IPS DF 6.9 (cell line): ENCODE results near the gene HSD17B13.
"Not testable (repeated sequence)": the region's sequence is repeated elsewhere in the genome, so short reads cannot be mapped to it uniquely, and the experiment has no call there.

Experiments used
- DNase-seq: peaks from one replicate; pipeline ENCODE4 v3.0.0-alpha.2; 2013; ENCODE audit warnings: low read depth, low spot score
- H3K27ac ChIP-seq: one replicate; pipeline ENCODE4 v1.5.1; 2013; ENCODE audit warnings: low read length, control low read depth
- H3K27me3 ChIP-seq: 2 replicates; pipeline ENCODE4 v1.6.1; 2013; ENCODE audit warnings: mild to moderate bottlenecking, low read length; ENCODE audit not compliant: control insufficient read depth, insufficient read depth
- H3K36me3 ChIP-seq: 2 replicates; pipeline ENCODE4 v1.6.1; 2013; ENCODE audit warnings: low read length; ENCODE audit not compliant: control insufficient read depth, insufficient read depth
- H3K4me1 ChIP-seq: 2 replicates; pipeline ENCODE4 v1.6.1; 2013; ENCODE audit warnings: low read length; ENCODE audit not compliant: control insufficient read depth, insufficient read depth
- H3K4me3 ChIP-seq: 2 replicates; pipeline ENCODE4 v1.5.1; 2013; ENCODE audit warnings: mild to moderate bottlenecking, low read length
- H3K9me3 ChIP-seq: 2 replicates; pipeline ENCODE4 v1.6.1; 2013; ENCODE audit warnings: low read length, inconsistent platforms; ENCODE audit not compliant: control insufficient read depth, insufficient read depth
- WGBS: extraction: QIAGEN DNeasy Blood & Tissue Kit; methylation state at CpG from one replicate; pipeline ENCODE4 v1.1.7; 2013; ENCODE audit warnings: mixed read lengths, missing lambda C conversion rate; ENCODE audit not compliant: insufficient read length, insufficient coverage; 5-methylcytosine and 5-hydroxymethylcytosine counted together

The HSD17B13 gene

DNA sequence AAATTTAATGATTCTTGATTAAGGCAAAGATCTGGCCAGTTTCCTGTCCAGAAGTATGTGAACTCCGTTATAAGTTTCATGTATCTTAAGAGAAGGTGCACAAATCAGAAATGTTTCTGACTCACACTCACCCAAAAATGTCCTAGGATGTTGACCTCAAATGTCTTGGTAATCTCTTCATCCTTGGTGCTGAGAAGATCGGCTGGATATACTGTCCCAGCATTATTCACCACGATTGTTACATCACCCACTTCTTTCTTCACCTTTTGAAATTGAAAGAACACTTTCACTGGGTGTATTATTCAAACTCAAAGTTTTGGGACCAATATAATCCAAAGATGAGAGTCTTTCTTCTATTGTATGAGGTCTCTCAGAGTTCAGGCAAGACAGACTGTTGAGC is 5.7 kb downstream of the HSD17B13 start:
- no peaks in the 10 kb centered on the region for H3K9me3 ChIP-seq
- no CpG with 5 or more reads among the region's 3 CpGs for WGBS
- H3K36me3 ChIP-seq: no peaks in the 10 kb centered on the region
- H3K4me1 ChIP-seq: no peaks in the 10 kb centered on the region
- no peak overlapping the region for H3K27ac ChIP-seq
- no peaks in the 10 kb centered on the region for H3K27me3 ChIP-seq
- no peak for DNase-seq
- no peak overlapping the region for H3K4me3 ChIP-seq

DNA sequence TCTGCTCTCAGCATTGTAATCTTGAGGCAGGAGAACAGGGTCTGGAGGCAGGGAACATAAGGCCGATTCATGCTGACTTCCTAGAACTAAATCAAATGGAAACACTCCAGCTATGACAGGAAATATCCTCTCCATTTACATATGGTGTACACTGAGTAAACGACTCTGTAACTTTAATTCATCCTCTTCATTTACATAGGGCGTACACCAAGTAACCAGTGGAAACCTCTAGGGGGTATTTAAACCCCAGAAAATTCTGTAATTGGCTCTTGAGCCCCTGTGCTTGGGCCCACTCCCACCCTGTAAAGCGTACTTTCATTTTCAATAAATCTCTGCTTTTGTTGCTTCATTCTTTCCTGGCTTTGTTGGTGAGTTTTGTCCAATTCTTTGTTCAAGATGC is 7.7 kb downstream of the HSD17B13 start:
- H3K27me3 ChIP-seq, H3K27ac ChIP-seq: not testable (repeated sequence)
- no CpG with 5 or more reads among the region's 4 CpGs for WGBS

DNA sequence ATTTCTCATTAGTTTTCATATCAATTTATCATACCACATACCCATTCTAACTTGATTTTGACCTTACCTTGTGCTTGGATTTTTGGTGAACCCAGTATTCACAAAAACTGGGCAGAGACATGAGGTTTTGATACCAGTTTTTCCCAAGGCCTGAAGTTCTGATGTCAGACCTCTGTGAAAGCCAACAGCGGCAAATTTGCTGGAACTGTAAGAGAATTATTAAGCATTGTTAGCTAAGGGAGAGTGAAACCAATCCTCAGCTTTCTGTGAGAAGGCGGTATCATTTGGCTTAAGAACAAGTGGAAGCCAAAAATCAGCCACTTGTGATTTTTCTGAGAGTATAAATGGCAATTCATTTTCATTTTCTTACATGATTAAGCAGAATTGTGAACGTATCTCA is 8.9 kb downstream of the HSD17B13 start:
- Histone ChIP-seq H3K4me1 (no peaks in the 10 kb centered on the region), H3K27ac (no peak overlapping the region), H3K9me3 (no peaks in the 10 kb centered on the region), H3K4me3 (no peak overlapping the region), H3K27me3 (no peaks in the 10 kb centered on the region), H3K36me3 (no peaks in the 10 kb centered on the region)
- WGBS: no CpG with 5 or more reads among the region's 3 CpGs
- no peak for DNase-seq

More for the DNA sequence above, 7.7 kb downstream of the HSD17B13 start:
- DNase-seq, H3K4me3 ChIP-seq, H3K36me3 ChIP-seq, H3K9me3 ChIP-seq, H3K4me1 ChIP-seq: not testable (repeated sequence)

DNA sequence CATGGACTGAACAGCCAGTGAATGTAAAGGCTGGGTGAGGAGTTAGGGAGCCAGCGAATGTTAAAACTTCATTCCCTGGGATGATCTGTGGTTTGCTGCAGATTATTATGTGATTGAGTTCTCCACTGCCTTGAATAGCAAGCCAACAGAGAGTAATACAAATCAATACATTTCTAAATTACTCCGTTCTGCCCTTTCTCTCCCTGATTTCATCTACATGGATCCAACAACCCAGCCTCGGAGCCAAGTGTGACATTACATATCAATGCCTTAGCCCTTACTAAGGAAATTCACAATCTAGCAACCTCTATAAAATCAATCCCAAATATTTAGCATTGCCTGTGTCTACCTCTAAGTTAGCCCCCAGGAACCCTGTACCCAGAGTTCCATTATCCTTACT is 11.0 kb downstream of the HSD17B13 start:
- no peaks in the 10 kb centered on the region for H3K4me1 ChIP-seq
- no peaks in the 10 kb centered on the region for H3K27me3 ChIP-seq
- no CpG with 5 or more reads among the region's 3 CpGs for WGBS
- no peak overlapping the region for H3K27ac ChIP-seq
- H3K36me3 ChIP-seq: no peaks in the 10 kb centered on the region
- no peak for DNase-seq
- H3K9me3 ChIP-seq: no peaks in the 10 kb centered on the region
- H3K4me3 ChIP-seq: no peak overlapping the region

DNA sequence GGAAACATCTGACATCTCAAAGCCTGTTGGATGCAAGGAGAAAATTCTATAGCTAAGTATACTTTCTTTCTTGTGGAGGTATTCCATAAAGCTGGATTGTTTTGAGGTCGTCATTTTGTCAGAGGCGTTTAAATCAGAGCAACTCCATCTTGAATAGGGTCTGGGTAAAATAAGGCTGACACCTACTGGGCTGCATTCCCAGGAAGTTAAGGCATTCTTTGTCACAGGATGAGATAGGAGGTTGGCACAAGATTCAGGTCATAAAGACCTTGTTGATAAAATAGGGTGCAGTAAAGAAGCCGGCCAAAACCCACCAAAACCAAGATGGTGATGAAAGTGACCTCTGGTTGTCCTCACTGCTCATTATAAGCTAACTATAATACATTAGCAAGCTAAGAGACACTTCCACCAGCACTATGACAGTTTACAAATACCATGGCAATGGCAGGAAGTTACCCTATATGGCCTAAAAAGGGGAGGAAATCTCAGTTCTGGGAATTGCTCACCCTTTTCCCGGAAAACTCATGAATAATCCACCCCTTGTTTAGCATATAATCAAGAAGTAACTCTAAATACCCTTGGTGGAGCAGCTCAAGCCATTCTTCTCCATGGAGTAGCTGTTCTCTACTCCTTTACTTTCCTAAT is 11.9 kb downstream of the HSD17B13 start:
- no CpG with 5 or more reads among the region's 4 CpGs for WGBS
- Histone ChIP-seq H3K36me3 (no peaks in the 10 kb centered on the region), H3K4me1 (no peaks in the 10 kb centered on the region), H3K4me3 (no peak overlapping the region), H3K27ac (no peak overlapping the region), H3K9me3 (no peaks in the 10 kb centered on the region), H3K27me3 (no peaks in the 10 kb centered on the region)
- no peak for DNase-seq

DNA sequence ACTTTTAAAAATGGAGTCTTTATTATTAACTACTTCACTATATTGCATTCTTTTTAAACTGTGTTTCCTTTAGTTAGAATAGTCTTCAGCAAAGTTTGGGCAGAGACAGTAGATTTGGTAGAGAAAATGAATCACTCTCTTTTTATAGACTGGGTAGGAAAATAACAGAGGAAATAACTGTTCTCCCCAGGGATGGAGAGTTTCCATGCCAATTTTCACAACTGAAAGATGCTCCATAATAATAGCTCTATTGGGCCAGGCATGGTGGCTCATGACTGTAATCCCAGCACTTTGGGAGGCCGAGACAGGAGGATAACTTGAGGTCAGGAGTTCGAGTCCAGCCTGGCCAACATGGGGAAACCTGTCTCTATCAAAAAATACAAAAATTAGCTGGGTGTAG is 13.1 kb downstream of the HSD17B13 start:
- no peak overlapping the region for H3K27ac ChIP-seq
- no CpG with 5 or more reads among the region's 2 CpGs for WGBS
- H3K4me3 ChIP-seq: no peak overlapping the region
- no peaks in the 10 kb centered on the region for H3K9me3 ChIP-seq
- no peaks in the 10 kb centered on the region for H3K36me3 ChIP-seq
- no peak for DNase-seq
- H3K27me3 ChIP-seq: no peaks in the 10 kb centered on the region
- H3K4me1 ChIP-seq: no peaks in the 10 kb centered on the region

DNA sequence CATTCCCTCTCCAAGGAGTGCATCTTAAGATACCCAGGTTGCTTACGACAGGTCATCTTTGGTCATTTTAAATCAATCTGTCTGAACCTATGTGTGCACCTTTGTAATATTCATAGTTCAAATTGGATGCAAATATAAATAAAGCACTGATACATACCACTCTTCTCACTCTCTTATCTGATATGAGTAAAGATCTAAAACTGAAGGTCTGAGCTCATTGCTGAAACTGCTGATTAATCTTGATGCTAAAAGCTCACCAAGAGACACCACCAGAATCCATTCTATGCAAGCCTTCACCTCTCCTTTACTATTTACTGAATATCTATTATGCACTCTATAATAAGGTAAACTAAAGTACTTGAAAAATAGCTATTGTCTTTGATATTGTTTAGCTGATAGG is 16.6 kb downstream of the HSD17B13 start:
- no peaks in the 10 kb centered on the region for H3K27me3 ChIP-seq
- no CpG with 5 or more reads among the region's 1 CpG for WGBS
- H3K9me3 ChIP-seq: no peaks in the 10 kb centered on the region
- no peak for DNase-seq
- no peak overlapping the region for H3K27ac ChIP-seq
- no peaks in the 10 kb centered on the region for H3K36me3 ChIP-seq
- H3K4me1 ChIP-seq: no peaks in the 10 kb centered on the region
- no peak overlapping the region for H3K4me3 ChIP-seq

DNA sequence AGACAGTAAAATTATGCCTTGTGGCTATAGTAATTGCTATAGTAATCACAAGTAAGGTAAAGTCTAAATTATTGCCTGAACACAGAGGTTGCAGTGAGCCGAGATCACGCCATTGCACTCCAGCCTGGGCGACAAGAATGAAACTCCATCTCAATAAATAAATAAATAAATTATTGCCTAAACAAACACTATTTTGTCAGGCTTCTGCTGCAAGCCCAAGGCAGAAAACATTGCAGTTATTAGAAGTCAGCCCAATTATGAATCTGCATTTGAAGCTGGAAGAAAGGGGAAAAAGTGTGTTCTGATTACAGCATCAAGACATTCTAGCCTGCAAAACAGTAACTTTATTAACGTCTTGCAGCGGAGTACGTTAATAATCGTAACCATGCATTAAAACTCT is 17.1 kb downstream of the HSD17B13 start:
- Histone ChIP-seq H3K36me3 (no peaks in the 10 kb centered on the region), H3K9me3 (no peaks in the 10 kb centered on the region), H3K27me3 (no peaks in the 10 kb centered on the region), H3K27ac (no peak overlapping the region), H3K4me1 (no peaks in the 10 kb centered on the region), H3K4me3 (no peak overlapping the region)
- WGBS: no CpG with 5 or more reads among the region's 7 CpGs
- no peak for DNase-seq

DNA sequence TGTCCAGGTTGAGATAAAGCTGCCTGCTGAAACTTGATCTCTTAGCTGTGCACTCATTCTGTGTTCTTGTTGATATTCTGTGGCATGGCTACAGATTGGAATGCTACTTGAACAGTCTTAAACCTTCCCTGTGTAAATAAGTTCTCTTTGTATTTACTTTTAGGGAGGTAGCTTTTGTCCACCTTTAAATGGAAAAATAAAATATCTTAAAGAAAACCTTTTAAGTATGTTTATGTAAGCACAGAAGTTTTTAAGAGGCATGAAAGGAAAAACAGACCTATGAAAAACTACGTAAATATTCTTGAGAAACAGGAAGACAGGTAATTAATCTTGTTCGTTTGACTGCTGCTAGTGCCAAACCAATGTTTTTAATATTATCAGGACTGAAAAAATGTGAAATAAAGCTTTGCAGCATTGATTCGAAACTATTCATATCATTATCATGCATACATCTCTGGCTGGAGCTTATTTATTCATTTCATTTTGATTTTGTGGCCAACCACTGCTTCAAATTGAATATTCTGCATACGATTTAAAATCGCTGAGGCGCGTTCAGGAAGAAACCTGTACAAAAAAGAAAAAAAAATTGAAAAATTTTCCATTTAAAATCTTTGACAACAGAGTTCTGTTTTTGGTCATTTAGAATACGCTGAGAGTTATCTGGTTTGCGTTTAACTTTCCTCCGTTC is 17.8 kb downstream of the HSD17B13 start:
- Histone ChIP-seq H3K36me3 (no peaks in the 10 kb centered on the region), H3K4me3 (no peak overlapping the region), H3K27me3 (no peaks in the 10 kb centered on the region), H3K4me1 (no peaks in the 10 kb centered on the region), H3K9me3 (no peaks in the 10 kb centered on the region), H3K27ac (no peak overlapping the region)
- DNase-seq: no peak
- no CpG with 5 or more reads among the region's 10 CpGs for WGBS

DNA sequence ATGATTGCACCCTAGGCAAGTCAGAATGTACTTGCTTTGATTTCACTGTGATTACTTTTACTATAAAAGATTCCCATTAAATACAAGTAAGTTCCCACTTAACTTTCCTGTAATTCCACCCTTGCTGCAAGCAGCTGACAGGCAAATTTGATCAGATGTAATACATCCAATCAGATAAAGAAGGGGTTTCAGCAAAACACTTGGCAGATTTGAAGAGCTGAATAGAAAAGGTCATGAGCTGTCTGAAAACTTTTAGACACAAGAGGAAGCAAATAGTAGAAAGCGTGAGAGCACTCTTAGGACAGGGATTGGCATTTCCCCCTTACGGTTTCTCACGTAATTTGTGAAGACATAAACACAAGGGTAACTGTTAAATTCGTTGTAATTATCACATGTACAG is 22.8 kb downstream of the HSD17B13 start:
- Histone ChIP-seq H3K36me3 (no peaks in the 10 kb centered on the region), H3K9me3 (no peaks in the 10 kb centered on the region), H3K4me3 (no peak overlapping the region), H3K27ac (no peak overlapping the region), H3K4me1 (no peaks in the 10 kb centered on the region), H3K27me3 (no peaks in the 10 kb centered on the region)
- WGBS: no CpG with 5 or more reads among the region's 4 CpGs
- no peak for DNase-seq

DNA sequence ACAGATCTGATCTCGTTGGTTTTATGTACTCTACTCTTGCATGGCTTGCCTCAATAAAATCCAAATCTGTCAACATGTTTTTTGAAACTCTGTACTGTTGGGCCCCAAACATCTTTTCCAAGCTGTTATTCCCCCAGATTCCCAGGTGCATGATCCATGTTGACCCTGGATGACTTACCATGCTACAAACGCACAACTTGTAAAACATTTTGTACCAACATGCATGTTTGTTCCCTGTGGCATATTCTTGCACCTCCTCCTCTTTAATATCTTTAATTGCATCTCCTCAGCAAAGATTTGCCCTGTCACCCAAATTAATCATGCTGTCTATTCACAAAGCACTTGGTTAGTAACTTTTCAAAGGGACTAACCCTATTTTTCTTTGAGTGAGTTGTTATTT is 24.3 kb downstream of the HSD17B13 start:
- Histone ChIP-seq H3K27ac (no peak overlapping the region), H3K4me1 (no peaks in the 10 kb centered on the region), H3K4me3 (no peak overlapping the region), H3K9me3 (no peaks in the 10 kb centered on the region), H3K27me3 (no peaks in the 10 kb centered on the region), H3K36me3 (no peaks in the 10 kb centered on the region)
- no CpG with 5 or more reads among the region's 2 CpGs for WGBS
- no peak for DNase-seq
